SK-N-SH (cell line): Measurements from ENCODE around the gene COPZ1. TPM values are rescaled to one million over a fixed set of nuclear protein-coding genes. Genes with fewer than 3 reads are reported as not detected.
A peak's percentile ranks its signal among the peaks of the same experiment; 100 is the strongest.
"Not testable (repeated sequence)": the region's sequence is repeated elsewhere in the genome, so short reads cannot be mapped to it uniquely, and the experiment has no call there.

Experiments
- CTCF ChIA-PET: fragments of 300-600, 350-600 bp; formaldehyde crosslinking; extraction: SDS; loops from one replicate; lab custom pipeline; 2021; lab: Yijun Ruan, JAX
- POLR2A ChIA-PET: fragments of 350-600 bp; sonication (Branson Sonifier 250); formaldehyde crosslinking; extraction: SDS; loops from one replicate; lab custom pipeline; 2020; ENCODE audit warnings: antibody characterized with exemption, inconsistent platforms; lab: Yijun Ruan, JAX
- DNase-seq: peaks from one replicate; pipeline ENCODE4 v3.0.0; 2012
- H2AFZ ChIP-seq: fragments of 200-600 bp; sonication (generic); 2 replicates; pipeline ENCODE4 v1.8.1; 2016; ENCODE audit warnings: antibody characterized with exemption, mild to moderate bottlenecking, low read depth
- H3F3A ChIP-seq: fragments of 200-600 bp; sonication (generic); replicated peaks from 2 replicates; pipeline ENCODE3; 2016; ENCODE audit warnings: antibody characterized with exemption, mild to moderate bottlenecking; ENCODE audit not compliant: insufficient read depth
- H3K27ac ChIP-seq, 2 experiments: fragments of 200-500 bp in 1 of 2; fragments of 200-600 bp in 1 of 2; sonication (Bioruptor generic) in 1 of 2; sonication (generic), shearing (Covaris generic) in 1 of 2; 2 replicates each; pipeline versions ENCODE4 v1.5.1 to v1.6.1; 2014 to 2016; ENCODE audit warnings: low read depth in 2 of 2, inconsistent platforms in 1 of 2, low read length in 1 of 2, mild to moderate bottlenecking in 1 of 2, mixed read lengths in 1 of 2
- H3K27me3 ChIP-seq: fragments of 200-600 bp; sonication (generic), shearing (Covaris generic); 2 replicates; pipeline ENCODE4 v1.6.1; 2016; ENCODE audit warnings: mixed run types; ENCODE audit not compliant: insufficient read depth
- H3K36me3 ChIP-seq, 2 experiments: fragments of 200-500 bp in 1 of 2; fragments of 200-600 bp in 1 of 2; sonication (Bioruptor generic) in 1 of 2; sonication (generic) in 1 of 2; replicated peaks in 1 of 2; 2 replicates each; pipeline versions ENCODE3 to v1.5.1; 2014 to 2016; ENCODE audit warnings: low read length in 1 of 2, mild to moderate bottlenecking in 1 of 2; ENCODE audit not compliant: insufficient read depth in 2 of 2, control insufficient read depth in 1 of 2
- H3K4me1 ChIP-seq, 2 experiments: fragments of 200-500 bp in 1 of 2; fragments of 200-600 bp in 1 of 2; sonication (Bioruptor generic) in 1 of 2; sonication (generic), shearing (Covaris generic) in 1 of 2; 2 replicates each; pipeline versions ENCODE4 v1.5.1 to v1.6.1; 2014 to 2016; ENCODE audit warnings: low read depth in 1 of 2, low read length in 1 of 2, mixed run types in 1 of 2; ENCODE audit not compliant: insufficient read depth in 2 of 2, control insufficient read depth in 1 of 2
- H3K4me2 ChIP-seq: fragments of 200-600 bp; sonication (generic), shearing (Covaris generic); 2 replicates; pipeline ENCODE4 v1.6.1; 2017; ENCODE audit warnings: mixed run types
- H3K4me3 ChIP-seq, 2 experiments: fragments of 200-500 bp in 1 of 2; fragments of 200-600 bp in 1 of 2; sonication (Bioruptor generic) in 1 of 2; sonication (generic), shearing (Covaris generic) in 1 of 2; 2 replicates each; pipeline versions ENCODE4 v1.5.1 to v1.8.1; 2014 to 2016; ENCODE audit warnings: low read depth in 2 of 2, inconsistent platforms in 1 of 2, low read length in 1 of 2, mild to moderate bottlenecking in 1 of 2, mixed read lengths in 1 of 2, moderate library complexity in 1 of 2
- H3K79me2 ChIP-seq: fragments of 200-600 bp; sonication (generic); 2 replicates; pipeline ENCODE4 v1.8.1; 2017; ENCODE audit warnings: mild to moderate bottlenecking; ENCODE audit not compliant: insufficient read depth
- H3K9ac ChIP-seq: fragments of 200-600 bp; sonication (generic); 2 replicates; pipeline ENCODE4 v1.6.1; 2017; ENCODE audit warnings: mixed run types
- H3K9me2 ChIP-seq: fragments of 200-600 bp; sonication (generic); 2 replicates; pipeline ENCODE4 v1.6.1; 2017; ENCODE audit warnings: mixed run types
- H3K9me3 ChIP-seq: fragments of 200-600 bp; sonication (generic); 2 replicates; pipeline ENCODE4 v1.6.1; 2017; ENCODE audit warnings: mixed run types, mild to moderate bottlenecking, moderate library complexity
- H4K20me1 ChIP-seq: fragments of 200-600 bp; sonication (generic); 2 replicates; pipeline ENCODE4 v1.6.1; 2017; ENCODE audit warnings: mild to moderate bottlenecking, mixed run types; ENCODE audit not compliant: insufficient read depth
- CHD2 ChIP-seq: fragments of 150-350 bp; IDR thresholded peaks from 2 replicates; pipeline ENCODE4 v1.6.1; 2018; ENCODE audit warnings: low read length; ENCODE audit not compliant: partially characterized antibody
- EP300 ChIP-seq, 2 experiments: IDR thresholded peaks; 2 replicates each; pipeline versions ENCODE4 v1.4.0 to v1.6.1; 2012; ENCODE audit warnings: borderline replicate concordance in 1 of 2, low read depth in 1 of 2, low read length in 1 of 2
- MXI1 ChIP-seq: IDR thresholded peaks from 2 replicates; pipeline ENCODE4 v1.6.1; 2012; ENCODE audit warnings: mild to moderate bottlenecking, low read depth, low read length, improper control_type of control experiment
- NFIC ChIP-seq: IDR thresholded peaks from 2 replicates; pipeline ENCODE4 v1.4.0; 2012; ENCODE audit warnings: borderline replicate concordance
- POLR2AphosphoS5 ChIP-seq: IDR thresholded peaks from 2 replicates; pipeline ENCODE4 v1.6.1; 2012; ENCODE audit warnings: low read depth, low read length
- RCOR1 ChIP-seq: fragments of 150-350 bp; IDR thresholded peaks from 2 replicates; pipeline ENCODE4 v1.6.1; 2017; ENCODE audit warnings: antibody characterized with exemption, low read length
- TCF12 ChIP-seq: IDR thresholded peaks from 2 replicates; pipeline ENCODE4 v1.4.0; 2012
- WGBS: methylation state at CpG from one replicate; pipeline ENCODE4 v1.1.6; 2017; ENCODE audit warnings: low lambda C conversion rate; 5-methylcytosine and 5-hydroxymethylcytosine counted together
- polyA plus RNA-seq, 3 experiments: library from polyadenylated mRNA; depleted of rRNA; stranded (reverse); fragments of >200 nt; gene quantifications; 2 replicates each; pipeline ENCODE4 v1.2.3, GENCODE V29; 2012
- TF ChIP-seq, protein P1 (sequence below): IDR thresholded peaks from 2 replicates; pipeline ENCODE4 v1.4.0; 2012; ENCODE audit warnings: low read depth, borderline replicate concordance
- TF ChIP-seq, protein P2 (sequence below): IDR thresholded peaks from 2 replicates; pipeline ENCODE4; 2012
- TF ChIP-seq, protein P3 (sequence below): IDR thresholded peaks from 2 replicates; pipeline ENCODE4 v1.4.0; 2012; ENCODE audit warnings: low read depth

COPZ1 gene
- polyA plus RNA-seq, 1 of the 3 experiments (the other 2 are of a cell fraction) = 111 TPM

DNA sequence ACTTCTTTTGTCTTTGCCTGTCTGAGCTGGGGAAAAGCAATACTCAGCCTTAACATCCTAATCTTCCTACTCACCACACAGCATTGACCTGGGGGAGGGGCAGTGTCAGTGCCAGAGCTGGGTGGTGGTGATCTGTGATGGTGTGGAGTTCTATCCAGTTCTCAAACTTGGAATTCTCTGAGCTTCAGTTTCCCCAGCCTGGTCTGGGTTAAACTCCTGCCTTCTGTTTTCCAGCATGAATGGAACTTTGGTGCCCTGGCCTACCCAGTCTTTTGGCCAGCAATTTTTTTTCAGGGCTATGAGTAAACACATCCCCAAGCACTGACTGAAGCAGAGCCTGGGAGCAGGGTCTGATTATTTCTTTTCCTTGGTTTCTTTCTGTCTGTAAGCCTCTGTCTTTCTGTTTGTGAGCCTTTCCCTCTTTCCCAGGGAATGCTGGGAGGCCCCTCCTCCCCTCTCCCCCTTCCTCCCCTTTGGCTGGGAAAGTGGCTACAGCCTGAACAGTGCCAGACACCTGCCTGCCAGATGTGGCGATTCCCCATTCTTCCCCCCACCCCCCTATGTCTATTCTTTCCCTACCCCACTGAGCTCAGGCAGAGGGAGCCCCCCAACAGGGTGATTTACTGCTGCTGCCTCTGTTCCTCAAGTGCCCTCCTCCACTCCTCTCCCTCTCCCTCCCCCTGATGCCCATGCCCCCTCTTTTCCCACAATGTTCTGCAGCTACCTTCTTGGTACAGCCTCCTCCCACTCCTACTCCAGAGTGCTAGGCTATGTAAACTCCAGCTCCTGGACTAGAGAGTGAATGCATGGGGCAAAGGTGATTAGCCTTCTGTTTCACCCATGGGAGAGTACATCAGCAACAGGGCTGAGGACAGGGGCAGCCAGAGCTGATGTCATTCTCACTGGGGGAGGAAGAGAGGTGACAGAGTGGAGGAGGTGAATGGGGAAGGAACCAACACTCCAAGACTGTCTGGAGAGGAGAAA lies 28.3 kb downstream of the COPZ1 start:
- peaks cover 35 to 52% of the 10 kb centered on the region in 2 experiments for H3K4me1 ChIP-seq
- 16% methylated on average over 1 of the region's 1 CpG for WGBS
- H3K4me3 ChIP-seq = no peak overlapping the region
- POLR2A ChIA-PET = interaction anchor here (0.7 to 3.1 kb wide), 9 partner anchors 11 to 132 kb away, joined by 3 to 18 read pairs (median 3); partner anchors contain the start of genes CBX5, COPZ1 and HNRNPA1
- H3K36me3 ChIP-seq = peaks cover 14 to 31% of the 10 kb centered on the region in 2 experiments
- no peaks in the 10 kb centered on the region for H3K79me2 ChIP-seq
- H4K20me1 ChIP-seq = no peaks in the 10 kb centered on the region
- TF ChIP-seq MXI1 (no peak), NFIC (peak; percentile 28; the same call in 1 of the 2 replicates), EP300 (IDR thresholded peaks at IDR 0.05; ENCODE audit: borderline replicate concordance in 1 of 2, low read depth in 1 of 2, low read length in 1 of 2) (no peak), TCF12 (peak; percentile 95), RCOR1 (peak; percentile 63), CHD2 (peak; percentile 55), POLR2AphosphoS5 (0 out of 2 replicates have a peak, but pooled peaks have one; percentile 6)
- TF ChIP-seq, protein P1, sequence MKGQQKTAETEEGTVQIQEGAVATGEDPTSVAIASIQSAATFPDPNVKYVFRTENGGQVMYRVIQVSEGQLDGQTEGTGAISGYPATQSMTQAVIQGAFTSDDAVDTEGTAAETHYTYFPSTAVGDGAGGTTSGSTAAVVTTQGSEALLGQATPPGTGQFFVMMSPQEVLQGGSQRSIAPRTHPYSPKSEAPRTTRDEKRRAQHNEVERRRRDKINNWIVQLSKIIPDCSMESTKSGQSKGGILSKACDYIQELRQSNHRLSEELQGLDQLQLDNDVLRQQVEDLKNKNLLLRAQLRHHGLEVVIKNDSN = no peak
- TF ChIP-seq, protein P2, sequence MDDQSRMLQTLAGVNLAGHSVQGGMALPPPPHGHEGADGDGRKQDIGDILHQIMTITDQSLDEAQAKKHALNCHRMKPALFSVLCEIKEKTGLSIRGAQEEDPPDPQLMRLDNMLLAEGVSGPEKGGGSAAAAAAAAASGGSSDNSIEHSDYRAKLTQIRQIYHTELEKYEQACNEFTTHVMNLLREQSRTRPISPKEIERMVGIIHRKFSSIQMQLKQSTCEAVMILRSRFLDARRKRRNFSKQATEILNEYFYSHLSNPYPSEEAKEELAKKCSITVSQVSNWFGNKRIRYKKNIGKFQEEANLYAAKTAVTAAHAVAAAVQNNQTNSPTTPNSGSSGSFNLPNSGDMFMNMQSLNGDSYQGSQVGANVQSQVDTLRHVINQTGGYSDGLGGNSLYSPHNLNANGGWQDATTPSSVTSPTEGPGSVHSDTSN = 0 out of 2 replicates have a peak, but pooled peaks have one; percentile 23
- TF ChIP-seq, protein P3, sequence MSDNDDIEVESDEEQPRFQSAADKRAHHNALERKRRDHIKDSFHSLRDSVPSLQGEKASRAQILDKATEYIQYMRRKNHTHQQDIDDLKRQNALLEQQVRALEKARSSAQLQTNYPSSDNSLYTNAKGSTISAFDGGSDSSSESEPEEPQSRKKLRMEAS = 0 out of 2 replicates have a peak, but pooled peaks have one; percentile 12
- CTCF ChIA-PET = interaction anchor here (0.6 to 5.3 kb wide), 19 partner anchors 8 to 695 kb away, joined by 3 to 63 read pairs (median 4); partner anchors contain the start of genes COPZ1 and HOXC10
- peak; percentile 83 for DNase-seq
- H3K9me3 ChIP-seq = no peaks in the 10 kb centered on the region
- no peaks in the 10 kb centered on the region for H3K9me2 ChIP-seq
- H3K4me2 ChIP-seq = peak overlapping the region; percentile 21; the same call in 1 of the 2 replicates
- H3F3A ChIP-seq = no peaks in the 10 kb centered on the region
- H3K27me3 ChIP-seq = no peaks in the 10 kb centered on the region
- H3K27ac ChIP-seq = peak overlapping the region; percentile 63 to 99
- no peak overlapping the region for H2AFZ ChIP-seq
- H3K9ac ChIP-seq = peak overlapping the region; percentile 1; the same call in 1 of the 2 replicates

DNA sequence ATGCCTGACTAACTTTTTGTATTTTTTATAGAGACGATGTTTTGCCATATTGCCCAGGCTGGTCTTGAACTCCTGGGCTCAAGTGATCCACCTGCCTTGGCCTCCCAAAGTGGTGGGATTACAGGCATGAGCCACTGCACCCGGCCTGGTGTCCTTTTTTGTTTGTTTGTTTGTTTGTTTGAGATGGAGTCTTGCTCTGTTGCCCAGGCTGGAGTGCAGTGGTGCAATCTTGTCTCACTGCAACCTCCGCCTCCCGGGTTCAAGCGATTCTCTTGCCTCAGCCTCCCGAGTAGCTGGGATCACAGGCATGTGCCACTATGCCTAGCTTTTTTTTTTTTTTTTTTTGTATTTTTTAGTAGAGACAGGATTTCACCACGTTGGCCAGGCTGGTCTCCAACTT lies 29.3 kb downstream of the COPZ1 start:
- ChIA-PET POLR2A (interaction anchor here (3.1 kb wide), 1 partner anchor 74 kb away, joined by 18 read pairs; the partner anchor contains the start of genes CBX5 and HNRNPA1), CTCF (interaction anchor here (0.6 to 3.9 kb wide), 4 partner anchors 14 to 349 kb away, joined by 3 to 14 read pairs (median 6); no protein-coding TSS in a partner anchor)
- DNase-seq, H3K27me3 ChIP-seq, H3K9me2 ChIP-seq, H3K9me3 ChIP-seq, H3F3A ChIP-seq, H2AFZ ChIP-seq, H3K9ac ChIP-seq, H3K27ac ChIP-seq, H3K79me2 ChIP-seq, H3K4me3 ChIP-seq, H3K4me2 ChIP-seq, H4K20me1 ChIP-seq: not testable (repeated sequence)
- peaks cover 39 to 59% of the 10 kb centered on the region in 2 experiments for H3K4me1 ChIP-seq
- H3K36me3 ChIP-seq = peaks cover 7 to 22% of the 10 kb centered on the region in 2 experiments
- 83% methylated on average over 7 of the region's 7 CpGs for WGBS
